ENCODE results near the gene SPATA33.

- no peak for TF ChIP-seq EZH2 (IDR thresholded peaks at IDR 0.05; ENCODE audit: insufficient read depth, poor library complexity, severe bottlenecking)
- no peak for TF ChIP-seq EZH2phosphoT487 (IDR thresholded peaks at IDR 0.05; ENCODE audit: insufficient read depth, low read depth)
These were observed 35.7 kb downstream of the SPATA33 start for GRCh38 chr16:89693289-89693731.

All from GM23248 (cell line).